Ishikawa (cell line): ENCODE data around the gene LILRB2.

ENCODE experiments used
- CEBPB ChIP-seq: IDR thresholded peaks from 2 replicates; pipeline ENCODE4 v1.6.1; 2012
- CREB1 ChIP-seq: IDR thresholded peaks from 2 replicates; pipeline ENCODE4 v1.6.1; 2012; ENCODE audit warnings: low read depth
- EGR1 ChIP-seq: IDR thresholded peaks from 2 replicates; pipeline ENCODE4 v1.6.1; 2012
- EP300 ChIP-seq: IDR thresholded peaks from 2 replicates; pipeline ENCODE4 v1.6.1; 2012; ENCODE audit warnings: borderline replicate concordance
- FOXM1 ChIP-seq: IDR thresholded peaks from 2 replicates; pipeline ENCODE4 v1.6.1; 2012; ENCODE audit warnings: low read depth, borderline replicate concordance
- NFIC ChIP-seq: IDR thresholded peaks from 2 replicates; pipeline ENCODE4 v1.6.1; 2012
- RAD21 ChIP-seq: IDR thresholded peaks from 2 replicates; pipeline ENCODE4 v1.6.1; 2012; ENCODE audit warnings: low read depth
- TAF1 ChIP-seq: IDR thresholded peaks from 2 replicates; pipeline ENCODE4 v1.6.1; 2012; ENCODE audit warnings: low read depth, mild to moderate bottlenecking
- TCF12 ChIP-seq: IDR thresholded peaks from 2 replicates; pipeline ENCODE4 v1.6.1; 2012; ENCODE audit warnings: low read depth
- TEAD4 ChIP-seq: IDR thresholded peaks from 2 replicates; pipeline ENCODE4 v1.6.1; 2012
- YY1 ChIP-seq: IDR thresholded peaks from 2 replicates; pipeline ENCODE4 v1.6.1; 2012; ENCODE audit warnings: low read depth
- ZBTB7A ChIP-seq: IDR thresholded peaks from 2 replicates; pipeline ENCODE4 v1.6.1; 2012; ENCODE audit warnings: low read depth
- TF ChIP-seq, protein P1 (sequence below): IDR thresholded peaks from 2 replicates; pipeline ENCODE4 v1.6.1; 2012
- TF ChIP-seq, protein P2 (sequence below): IDR thresholded peaks from 2 replicates; pipeline ENCODE4 v1.6.1; 2012
- TF ChIP-seq, protein P3 (sequence below): IDR thresholded peaks from 2 replicates; pipeline ENCODE4 v1.6.1; 2012; ENCODE audit warnings: low read depth, mild to moderate bottlenecking

LILRB2 gene

GRCh38 chr19:54271106-54271505, 9.8 kb downstream of the LILRB2 start:
- no peak for TF ChIP-seq FOXM1
- TF ChIP-seq CEBPB = no peak
- no peak for TF ChIP-seq TAF1
- TF ChIP-seq RAD21 = no peak
- TF ChIP-seq, protein P1, sequence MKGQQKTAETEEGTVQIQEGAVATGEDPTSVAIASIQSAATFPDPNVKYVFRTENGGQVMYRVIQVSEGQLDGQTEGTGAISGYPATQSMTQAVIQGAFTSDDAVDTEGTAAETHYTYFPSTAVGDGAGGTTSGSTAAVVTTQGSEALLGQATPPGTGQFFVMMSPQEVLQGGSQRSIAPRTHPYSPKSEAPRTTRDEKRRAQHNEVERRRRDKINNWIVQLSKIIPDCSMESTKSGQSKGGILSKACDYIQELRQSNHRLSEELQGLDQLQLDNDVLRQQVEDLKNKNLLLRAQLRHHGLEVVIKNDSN = no peak
- no peak for TF ChIP-seq ZBTB7A
- TF ChIP-seq TCF12 = no peak
- no peak for TF ChIP-seq YY1
- TF ChIP-seq, protein P2, sequence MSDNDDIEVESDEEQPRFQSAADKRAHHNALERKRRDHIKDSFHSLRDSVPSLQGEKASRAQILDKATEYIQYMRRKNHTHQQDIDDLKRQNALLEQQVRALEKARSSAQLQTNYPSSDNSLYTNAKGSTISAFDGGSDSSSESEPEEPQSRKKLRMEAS = no peak

- TF ChIP-seq TAF1 = no peak
- no peak for TF ChIP-seq CREB1
- TF ChIP-seq, protein P1 = no peak
- no peak for TF ChIP-seq TEAD4
Measured at GRCh38 chr19:54268936-54269335, 12.0 kb downstream of the LILRB2 start.

- TF ChIP-seq, protein P3, sequence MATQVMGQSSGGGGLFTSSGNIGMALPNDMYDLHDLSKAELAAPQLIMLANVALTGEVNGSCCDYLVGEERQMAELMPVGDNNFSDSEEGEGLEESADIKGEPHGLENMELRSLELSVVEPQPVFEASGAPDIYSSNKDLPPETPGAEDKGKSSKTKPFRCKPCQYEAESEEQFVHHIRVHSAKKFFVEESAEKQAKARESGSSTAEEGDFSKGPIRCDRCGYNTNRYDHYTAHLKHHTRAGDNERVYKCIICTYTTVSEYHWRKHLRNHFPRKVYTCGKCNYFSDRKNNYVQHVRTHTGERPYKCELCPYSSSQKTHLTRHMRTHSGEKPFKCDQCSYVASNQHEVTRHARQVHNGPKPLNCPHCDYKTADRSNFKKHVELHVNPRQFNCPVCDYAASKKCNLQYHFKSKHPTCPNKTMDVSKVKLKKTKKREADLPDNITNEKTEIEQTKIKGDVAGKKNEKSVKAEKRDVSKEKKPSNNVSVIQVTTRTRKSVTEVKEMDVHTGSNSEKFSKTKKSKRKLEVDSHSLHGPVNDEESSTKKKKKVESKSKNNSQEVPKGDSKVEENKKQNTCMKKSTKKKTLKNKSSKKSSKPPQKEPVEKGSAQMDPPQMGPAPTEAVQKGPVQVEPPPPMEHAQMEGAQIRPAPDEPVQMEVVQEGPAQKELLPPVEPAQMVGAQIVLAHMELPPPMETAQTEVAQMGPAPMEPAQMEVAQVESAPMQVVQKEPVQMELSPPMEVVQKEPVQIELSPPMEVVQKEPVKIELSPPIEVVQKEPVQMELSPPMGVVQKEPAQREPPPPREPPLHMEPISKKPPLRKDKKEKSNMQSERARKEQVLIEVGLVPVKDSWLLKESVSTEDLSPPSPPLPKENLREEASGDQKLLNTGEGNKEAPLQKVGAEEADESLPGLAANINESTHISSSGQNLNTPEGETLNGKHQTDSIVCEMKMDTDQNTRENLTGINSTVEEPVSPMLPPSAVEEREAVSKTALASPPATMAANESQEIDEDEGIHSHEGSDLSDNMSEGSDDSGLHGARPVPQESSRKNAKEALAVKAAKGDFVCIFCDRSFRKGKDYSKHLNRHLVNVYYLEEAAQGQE = no peak
- TF ChIP-seq RAD21 (peak; percentile 56), CEBPB (no peak), TEAD4 (peak; percentile 99)
Measured at GRCh38 chr19:54266133-54266532, 14.8 kb downstream of the LILRB2 start.

GRCh38 chr19:54262470-54262869, 18.4 kb downstream of the LILRB2 start:
- TF ChIP-seq EP300 (no peak), CREB1 (no peak), ZBTB7A (no peak), RAD21 (no peak), TCF12 (no peak), FOXM1 (no peak), EGR1 (no peak), TEAD4 (no peak), TAF1 (no peak), NFIC (no peak), YY1 (no peak)
- TF ChIP-seq, protein P2 = no peak
- TF ChIP-seq, protein P1 = no peak
- TF ChIP-seq, protein P3 = no peak

- TF ChIP-seq RAD21 = no peak
- TF ChIP-seq, protein P1 = no peak
- TF ChIP-seq ZBTB7A = no peak
- TF ChIP-seq CREB1 = no peak
- no peak for TF ChIP-seq NFIC
- TF ChIP-seq YY1 = no peak
- no peak for TF ChIP-seq FOXM1
- no peak for TF ChIP-seq CEBPB
- TF ChIP-seq, protein P3 = no peak
- TF ChIP-seq EGR1 = no peak
- TF ChIP-seq EP300 = no peak
- TF ChIP-seq TEAD4 = no peak
- no peak for TF ChIP-seq TAF1
- TF ChIP-seq, protein P2 = no peak
- no peak for TF ChIP-seq TCF12
Measured at GRCh38 chr19:54262066-54262465, 18.8 kb downstream of the LILRB2 start.
